PC-9 (cell line): ENCODE data around the gene HTT.
A peak's percentile ranks its signal among the peaks of the same experiment; 100 is the strongest.

Experiments
- EZH2 ChIP-seq: fragments of 200-600 bp; sonication (generic); IDR thresholded peaks from 2 replicates; pipeline ENCODE4 v1.8.0; 2017; ENCODE audit warnings: antibody characterized with exemption, low read depth
- TF ChIP-seq, protein P1 (sequence below): fragments of 200-600 bp; sonication (generic); conservative IDR thresholded peaks from 2 replicates; pipeline ENCODE4 v1.6.1; 2017; ENCODE audit warnings: mixed run types, antibody characterized with exemption, mild to moderate bottlenecking, moderate library complexity

DNA sequence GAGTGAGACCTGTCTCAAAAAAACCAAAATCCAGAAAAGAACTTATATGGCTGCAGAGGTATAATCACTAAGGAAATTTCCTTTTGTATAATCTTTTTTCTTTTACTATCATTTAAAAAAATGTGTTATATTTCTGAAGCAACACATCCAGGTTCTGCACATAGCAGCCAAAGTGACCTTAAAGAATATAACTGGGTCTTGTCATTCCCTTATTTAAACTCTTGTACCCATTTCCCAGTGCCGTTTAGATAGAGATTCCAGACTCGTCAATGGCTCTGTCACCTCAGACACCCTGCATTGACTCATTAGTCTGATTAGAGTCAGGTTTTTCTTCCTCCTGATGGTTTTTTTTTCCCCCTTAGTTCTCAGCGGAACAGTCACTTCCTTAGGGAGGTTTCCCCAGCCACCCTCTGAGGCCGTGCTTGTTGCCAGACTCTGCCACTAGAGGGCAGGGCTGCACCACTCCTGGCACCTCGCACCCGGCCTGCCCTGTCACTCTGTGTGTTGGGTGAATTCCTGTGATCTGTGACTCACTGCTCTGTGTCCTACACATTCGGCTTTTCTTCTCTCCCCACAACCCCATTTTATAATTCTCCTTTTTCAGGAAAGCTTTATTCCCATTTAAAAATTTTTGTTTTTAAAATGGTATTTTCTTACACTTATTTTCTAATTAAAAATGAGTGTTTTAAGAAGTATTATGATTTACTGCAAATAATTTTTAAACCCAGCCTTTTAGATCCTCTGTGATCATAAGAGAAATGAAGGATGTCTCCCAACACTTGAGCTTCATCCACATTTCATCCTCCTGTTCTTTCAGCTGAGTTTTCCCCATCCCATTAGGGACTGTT is 32.1 kb downstream of the HTT start:
- TF ChIP-seq, protein P1, sequence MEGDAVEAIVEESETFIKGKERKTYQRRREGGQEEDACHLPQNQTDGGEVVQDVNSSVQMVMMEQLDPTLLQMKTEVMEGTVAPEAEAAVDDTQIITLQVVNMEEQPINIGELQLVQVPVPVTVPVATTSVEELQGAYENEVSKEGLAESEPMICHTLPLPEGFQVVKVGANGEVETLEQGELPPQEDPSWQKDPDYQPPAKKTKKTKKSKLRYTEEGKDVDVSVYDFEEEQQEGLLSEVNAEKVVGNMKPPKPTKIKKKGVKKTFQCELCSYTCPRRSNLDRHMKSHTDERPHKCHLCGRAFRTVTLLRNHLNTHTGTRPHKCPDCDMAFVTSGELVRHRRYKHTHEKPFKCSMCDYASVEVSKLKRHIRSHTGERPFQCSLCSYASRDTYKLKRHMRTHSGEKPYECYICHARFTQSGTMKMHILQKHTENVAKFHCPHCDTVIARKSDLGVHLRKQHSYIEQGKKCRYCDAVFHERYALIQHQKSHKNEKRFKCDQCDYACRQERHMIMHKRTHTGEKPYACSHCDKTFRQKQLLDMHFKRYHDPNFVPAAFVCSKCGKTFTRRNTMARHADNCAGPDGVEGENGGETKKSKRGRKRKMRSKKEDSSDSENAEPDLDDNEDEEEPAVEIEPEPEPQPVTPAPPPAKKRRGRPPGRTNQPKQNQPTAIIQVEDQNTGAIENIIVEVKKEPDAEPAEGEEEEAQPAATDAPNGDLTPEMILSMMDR = peak; percentile 86
- no peak for TF ChIP-seq EZH2
